Regular cardiac myocyte (primary cell): Measurements from ENCODE around the gene ZNF486. TPM values are rescaled to one million over a fixed set of nuclear protein-coding genes. Genes with fewer than 3 reads are reported as not detected.

ENCODE experiments used
- total RNA-seq: library from RNA; depleted of rRNA; stranded (reverse); fragments of >200 nt; gene quantifications from 2 replicates; pipeline ENCODE4 v1.2.3, GENCODE V29; 2014

Gene ZNF486
- 4.5 and 6.7 TPM in 2 replicates for total RNA-seq

DNA sequence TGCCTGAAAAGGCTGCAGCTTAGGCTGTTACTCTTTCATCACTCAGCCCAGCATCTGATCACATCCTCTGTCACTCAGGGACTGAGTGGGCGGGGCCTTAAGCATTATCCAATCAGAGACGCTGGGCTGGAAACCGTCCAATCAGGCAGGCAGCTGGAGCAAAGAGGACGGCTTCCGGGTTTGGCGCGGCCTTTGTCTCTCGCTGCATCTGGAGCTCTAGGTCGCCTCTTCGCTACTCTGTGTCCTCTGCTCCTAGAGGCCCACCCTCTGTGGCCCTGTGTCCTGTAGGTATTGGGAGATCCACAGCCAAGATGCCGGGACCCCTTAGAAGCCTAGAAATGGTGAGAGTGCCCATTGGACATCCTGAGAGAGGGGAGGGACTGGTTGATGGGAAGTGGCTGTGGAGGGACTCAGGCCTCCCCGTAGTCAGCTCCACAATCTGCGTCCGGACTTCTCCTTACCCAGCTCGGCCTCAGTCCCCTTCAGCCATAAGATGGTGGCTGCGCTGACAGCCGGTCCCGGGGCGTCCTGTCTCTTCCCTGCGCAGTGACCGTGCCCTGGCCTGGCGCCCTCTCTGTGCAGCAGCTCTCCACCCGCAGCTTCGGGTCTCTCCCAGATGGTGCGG is at the start of gene ZNF486:
ZNF486 (plus strand) TSS at position 195 of the 625 bp plus-strand sequence; CDS start at position 312, 117 bp downstream.

Other genes with a start within 250 kb of the ZNF486 start
- gene ZNF682, start 127.7 kb upstream of the ZNF486 start, total RNA-seq, result 1.7 and 3.9 TPM in 2 replicates
- gene ZNF90, start 89.2 kb upstream of the ZNF486 start, total RNA-seq, result 0.85 and 1.9 TPM in 2 replicates